H1 (cell line): ENCODE measurements around the gene SLC25A42. TPM values are rescaled to one million over a fixed set of nuclear protein-coding genes. Genes with fewer than 3 reads are reported as not detected.

ENCODE experiments used
- CTCF ChIA-PET: fragments of 300-600 bp; sonication (Branson Sonifier 250); formaldehyde crosslinking; loops from one replicate; lab custom pipeline; 2021; ENCODE audit not compliant: partially characterized antibody; lab: Charles Lee
- POLR2A ChIA-PET: fragments of 300-600 bp; sonication (Branson Sonifier 250); formaldehyde crosslinking; loops from one replicate; lab custom pipeline; 2021; ENCODE audit warnings: inconsistent platforms; ENCODE audit not compliant: partially characterized antibody; lab: Charles Lee
- DNase-seq, 2 experiments: peaks; one replicate each; pipeline versions ENCODE4 v3.0.0 to v3.0.0-alpha.2; 2010 to 2022; ENCODE audit warnings: low spot score in 2 of 2, low read depth in 1 of 2, mixed read lengths in 1 of 2
- FAIRE-seq: peaks from 2 replicates; lab custom pipeline; 2011; peaks lifted over from hg19 to GRCh38; lab: Jason Lieb, UNC
- H2AFZ ChIP-seq: 2 replicates; pipeline ENCODE4 v1.8.1; 2012; ENCODE audit warnings: low read length, inconsistent platforms
- H2AK5ac ChIP-seq: 2 replicates; pipeline ENCODE4 v1.6.1; 2013; ENCODE audit warnings: low read depth, low read length
- H2BK120ac ChIP-seq: replicated peaks from 2 replicates; pipeline ENCODE3; 2013; ENCODE audit warnings: low read depth, low read length, inconsistent platforms
- H2BK12ac ChIP-seq: 2 replicates; pipeline ENCODE4 v1.6.1; 2013; ENCODE audit warnings: low read depth, low read length
- H2BK15ac ChIP-seq: 2 replicates; pipeline ENCODE4 v1.6.1; 2013; ENCODE audit warnings: low read length
- H2BK20ac ChIP-seq: 2 replicates; pipeline ENCODE4 v1.6.1; 2013; ENCODE audit warnings: low read length
- H2BK5ac ChIP-seq: 2 replicates; pipeline ENCODE4 v1.6.1; 2013; ENCODE audit warnings: low read depth, low read length
- H3K14ac ChIP-seq: 2 replicates; pipeline ENCODE4 v1.6.1; 2013; ENCODE audit warnings: inconsistent platforms; ENCODE audit not compliant: insufficient read length
- H3K18ac ChIP-seq: 2 replicates; pipeline ENCODE4 v1.6.1; 2013; ENCODE audit warnings: low read length; ENCODE audit errors: extremely low read depth
- H3K23ac ChIP-seq: 2 replicates; pipeline ENCODE4 v1.6.1; 2013; ENCODE audit warnings: inconsistent platforms; ENCODE audit not compliant: insufficient read length
- H3K23me2 ChIP-seq: 2 replicates; pipeline ENCODE4 v1.6.1; 2013; ENCODE audit warnings: low read depth, low read length
- H3K27ac ChIP-seq: 2 replicates; pipeline ENCODE4 v1.6.1; 2011; ENCODE audit warnings: low read depth, low read length, inconsistent platforms
- H3K27me3 ChIP-seq, 4 experiments: replicated peaks in 1 of 4; 1 replicate in 1 of 4; 2 replicates in 3 of 4; pipeline versions ENCODE4 v1.6.1 to v1.8.1; 2011 to 2013; ENCODE audit warnings: low read length in 3 of 4, mild to moderate bottlenecking in 3 of 4, inconsistent platforms in 2 of 4, mixed read lengths in 2 of 4, moderate library complexity in 1 of 4; ENCODE audit not compliant: control insufficient read depth in 3 of 4, insufficient read depth in 3 of 4; ENCODE audit errors: extremely low read depth in 1 of 4
- H3K36me3 ChIP-seq, 4 experiments: 2 replicates each; pipeline versions ENCODE4 v1.6.1 to v1.8.1; 2011 to 2013; ENCODE audit warnings: mild to moderate bottlenecking in 4 of 4, low read length in 3 of 4, moderate library complexity in 2 of 4, control low read depth in 1 of 4, inconsistent platforms in 1 of 4; ENCODE audit not compliant: insufficient read depth in 4 of 4, control insufficient read depth in 2 of 4
- H3K4ac ChIP-seq: replicated peaks from 2 replicates; pipeline ENCODE3; 2013; ENCODE audit warnings: low read length, low read depth, mixed read lengths, inconsistent platforms; ENCODE audit not compliant: insufficient read length
- H3K4me1 ChIP-seq, 4 experiments: replicated peaks in 1 of 4; 1 replicate in 1 of 4; 2 replicates in 3 of 4; pipeline versions ENCODE4 v1.6.1 to v1.8.1; 2011 to 2013; ENCODE audit warnings: low read length in 3 of 4, inconsistent platforms in 2 of 4, mixed read lengths in 1 of 4; ENCODE audit not compliant: insufficient read depth in 4 of 4, control insufficient read depth in 3 of 4
- H3K4me2 ChIP-seq, 2 experiments: 2 replicates each; pipeline versions ENCODE4 v1.6.1 to v1.8.1; 2011 to 2013; ENCODE audit warnings: low read depth in 2 of 2, low read length in 2 of 2, control low read depth in 1 of 2, inconsistent platforms in 1 of 2, mild to moderate bottlenecking in 1 of 2; ENCODE audit not compliant: insufficient read depth in 1 of 2
- H3K4me3 ChIP-seq, 4 experiments: fragments of 200-600, 300-600 bp in 1 of 4; sonication (generic), shearing (Covaris generic), sonication (Bioruptor Twin) in 1 of 4; 2 replicates each; pipeline versions ENCODE4 v1.5.1 to v1.8.1; 2011 to 2016; ENCODE audit warnings: low read length in 4 of 4, low read depth in 3 of 4, control low read depth in 2 of 4, inconsistent platforms in 2 of 4, mild to moderate bottlenecking in 2 of 4, mixed read lengths in 1 of 4, moderate library complexity in 1 of 4; ENCODE audit not compliant: insufficient read depth in 2 of 4; ENCODE audit errors: extremely low read depth in 1 of 4
- H3K56ac ChIP-seq: replicated peaks from 2 replicates; pipeline ENCODE3; 2013; ENCODE audit warnings: low read depth, mild to moderate bottlenecking, mixed read lengths, low read length, inconsistent platforms; ENCODE audit not compliant: insufficient read length
- H3K79me1 ChIP-seq: 2 replicates; pipeline ENCODE4 v1.6.1; 2013; ENCODE audit warnings: low read depth, low read length, control low read depth
- H3K79me2 ChIP-seq, 2 experiments: 2 replicates each; pipeline versions ENCODE4 v1.6.1 to v1.8.1; 2012 to 2013; ENCODE audit warnings: low read length in 2 of 2, mild to moderate bottlenecking in 2 of 2, inconsistent platforms in 1 of 2; ENCODE audit not compliant: insufficient read depth in 2 of 2, control insufficient read depth in 1 of 2
- H3K9ac ChIP-seq, 4 experiments: replicated peaks in 1 of 4; 1 replicate in 1 of 4; 2 replicates in 3 of 4; pipeline versions ENCODE4 v1.6.1 to v1.8.1; 2011 to 2013; ENCODE audit warnings: low read depth in 3 of 4, low read length in 3 of 4, control low read depth in 2 of 4, mild to moderate bottlenecking in 2 of 4, moderate library complexity in 2 of 4, inconsistent platforms in 1 of 4; ENCODE audit errors: extremely low read depth in 1 of 4
- H3K9me3 ChIP-seq, 2 experiments: 2 replicates each; pipeline versions ENCODE4 v1.6.1 to v1.8.1; 2012 to 2013; ENCODE audit warnings: mild to moderate bottlenecking in 2 of 2, moderate library complexity in 2 of 2, control low read depth in 1 of 2, inconsistent platforms in 1 of 2, low read depth in 1 of 2, low read length in 1 of 2, mixed read lengths in 1 of 2; ENCODE audit not compliant: insufficient read depth in 2 of 2
- H4K20me1 ChIP-seq, 2 experiments: replicated peaks in 1 of 2; 2 replicates each; pipeline versions ENCODE3 to v1.8.1; 2011 to 2013; ENCODE audit warnings: inconsistent platforms in 2 of 2, low read length in 2 of 2, mild to moderate bottlenecking in 1 of 2; ENCODE audit not compliant: insufficient read depth in 2 of 2, control insufficient read depth in 1 of 2
- H4K5ac ChIP-seq: 2 replicates; pipeline ENCODE4 v1.6.1; 2013; ENCODE audit warnings: low read length, low read depth, mixed read lengths, inconsistent platforms; ENCODE audit not compliant: insufficient read length
- H4K8ac ChIP-seq: 2 replicates; pipeline ENCODE4 v1.8.0; 2013; ENCODE audit warnings: mild to moderate bottlenecking, moderate library complexity, low read length, inconsistent platforms; ENCODE audit not compliant: insufficient read depth; ENCODE audit errors: extremely low read depth
- H4K91ac ChIP-seq: replicated peaks from 2 replicates; pipeline ENCODE3; 2013; ENCODE audit warnings: low read length, mixed read lengths, inconsistent platforms; ENCODE audit not compliant: insufficient read length
- CHD1 ChIP-seq: IDR thresholded peaks from 2 replicates; pipeline ENCODE4 v1.6.1; 2012; ENCODE audit warnings: low read depth, low read length, improper control_type of control experiment
- FOSL1 ChIP-seq: IDR thresholded peaks from 2 replicates; pipeline ENCODE4 v1.6.1; 2011; ENCODE audit warnings: mild to moderate bottlenecking, low read depth, low read length, moderate library complexity; ENCODE audit not compliant: insufficient read depth
- JUND ChIP-seq: IDR thresholded peaks from 2 replicates; pipeline ENCODE4 v1.6.1; 2011; ENCODE audit warnings: mild to moderate bottlenecking, improper control_type of control experiment, low read length
- KDM4A ChIP-seq: IDR thresholded peaks from one replicate; pipeline ENCODE4 v1.7.1; 2012; ENCODE audit warnings: low read depth, mild to moderate bottlenecking, moderate library complexity, low read length, inconsistent platforms; ENCODE audit not compliant: severe bottlenecking
- POU5F1 ChIP-seq: IDR thresholded peaks from 2 replicates; pipeline ENCODE4 v1.6.1; 2011; ENCODE audit warnings: low read depth, mild to moderate bottlenecking, low read length, moderate library complexity
- SIRT6 ChIP-seq: IDR thresholded peaks from one replicate; pipeline ENCODE4 v1.7.1; 2012; ENCODE audit warnings: low read length, inconsistent platforms
- SP2 ChIP-seq: IDR thresholded peaks from 2 replicates; pipeline ENCODE4 v1.6.1; 2012; ENCODE audit warnings: mild to moderate bottlenecking, low read length, inconsistent platforms
- SP4 ChIP-seq: IDR thresholded peaks from 2 replicates; pipeline ENCODE4 v1.6.1; 2012; ENCODE audit warnings: low read length, inconsistent platforms
- TCF12 ChIP-seq: IDR thresholded peaks from 2 replicates; pipeline ENCODE4 v1.6.1; 2011; ENCODE audit warnings: low read depth, mild to moderate bottlenecking, low read length
- WGBS, 2 experiments: shearing (Covaris generic) in 1 of 2; methylation state at CpG; one replicate each; pipeline versions ENCODE4 v1.1.6 to v1.1.7; 2013 to 2015; ENCODE audit warnings: low lambda C conversion rate in 2 of 2, mixed read lengths in 2 of 2, inconsistent platforms in 1 of 2, low coverage in 1 of 2, missing lambda C conversion rate in 1 of 2; ENCODE audit not compliant: insufficient replicate concordance in 2 of 2, insufficient coverage in 1 of 2, insufficient read length in 1 of 2; ENCODE audit errors: extremely low coverage in 1 of 2, missing lambda C conversion rate in 1 of 2; 5-methylcytosine and 5-hydroxymethylcytosine counted together
- polyA plus RNA-seq, 7 experiments: library from polyadenylated mRNA; depleted of rRNA in 3 of 7; stranded (reverse) in 5 of 7; unstranded in 2 of 7; fragments of >200 nt in 5 of 7; fragments of 200-250 nt in 2 of 7; gene quantifications; 1 replicate in 5 of 7; 2 replicates in 1 of 7; 4 replicates in 1 of 7; pipeline versions ENCODE4 v1.2.1 to v1.2.3, GENCODE V29; 2011 to 2013; ENCODE audit warnings: missing spikeins in 2 of 7, mixed read lengths in 2 of 7
- total RNA-seq: library from RNA; stranded (reverse); fragmentation: NEBNext Ultra II Directional; extraction: Animal tissue kit (Norgen Biotek cat#: 25700); gene quantifications from 2 replicates; pipeline ENCODE4 v1.2.1, GENCODE V29; 2021

SLC25A42 gene
- total and polyA plus RNA-seq, 2 of the 8 experiments (the other 6 are each of a cell fraction or from before 2014, with no cell fraction given): 5.9 to 6.2 TPM

DNA sequence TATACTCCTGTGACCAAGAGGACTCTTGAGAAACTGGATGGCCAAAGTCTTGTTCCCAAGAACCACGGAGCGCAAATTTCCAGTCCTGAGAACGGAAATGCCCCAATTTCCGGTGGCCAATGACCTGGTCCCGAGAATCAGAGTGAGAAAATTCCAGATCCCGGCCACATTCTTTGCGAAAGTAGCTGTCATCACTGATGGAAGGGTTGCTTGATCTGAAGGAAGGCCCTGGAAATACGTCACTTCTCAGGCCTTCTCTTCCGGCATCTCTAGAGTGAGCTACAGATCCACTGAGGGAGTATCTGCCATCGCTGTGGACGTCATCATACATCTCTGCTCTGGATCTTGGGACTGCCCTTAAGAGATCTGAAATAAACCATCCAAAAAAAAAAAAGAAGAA is 37.9 kb upstream of the SLC25A42 start:
- Histone ChIP-seq H3K4me1 (no peaks in the 10 kb centered on the region), H4K8ac (no peak overlapping the region), H2BK120ac (no peak overlapping the region), H3K27me3 (no peaks in the 10 kb centered on the region), H4K91ac (no peak overlapping the region), H2AK5ac (no peak overlapping the region), H3K9me3 (no peaks in the 10 kb centered on the region), H3K4me2 (no peak overlapping the region)
- no peak for FAIRE-seq
- TF ChIP-seq FOSL1 (no peak), SP2 (no peak), SP4 (no peak), KDM4A (no peak), POU5F1 (no peak), TCF12 (no peak), JUND (no peak), SIRT6 (no peak), CHD1 (no peak)
- TF ChIP-seq, all 59 proteins: peak for 0
- Histone ChIP-seq H3K4me3 (no peak overlapping the region), H2BK5ac (no peak overlapping the region), H3K27ac (no peak overlapping the region), H3K4ac (no peak overlapping the region), H3K18ac (no peak overlapping the region), H4K5ac (no peak overlapping the region), H3K14ac (no peak overlapping the region), H3K79me2 (peaks cover 0 to 22% of the 10 kb centered on the region in 2 experiments; a peak in 1 of 4 replicates), H3K36me3 (peaks cover 41 to 75% (median 59%) of the 10 kb centered on the region in 4 experiments), H4K20me1 (peaks cover 9 to 21% of the 10 kb centered on the region in 2 experiments), H3K23ac (no peak overlapping the region), H2BK20ac (no peak overlapping the region), H3K56ac (no peak overlapping the region), H2BK15ac (no peak overlapping the region), H3K79me1 (peaks cover 8% of the 10 kb centered on the region; the same call in 1 of the 2 replicates), H2AFZ (no peak overlapping the region), H2BK12ac (no peak overlapping the region), H3K23me2 (no peaks in the 10 kb centered on the region), H3K9ac (no peak overlapping the region)
- 94% methylated on average over 11 of the region's 11 CpGs; no CpG with 5 or more reads in 1 of the 2 experiments for WGBS, 2 experiments
- POLR2A ChIA-PET: interaction anchor here (2.2 kb wide), 1 partner anchor 27 kb away, joined by 6 read pairs; no protein-coding TSS in a partner anchor
- DNase-seq: no peak
- CTCF ChIA-PET: no interaction called here
